ENCODE measurements around the gene PIKFYVE.
"Not testable (repeated sequence)": the region's sequence is repeated elsewhere in the genome, so short reads cannot be mapped to it uniquely, and the experiment has no call there.

Gene PIKFYVE

GRCh38 chr2:208306291-208306690 is 40.2 kb downstream of the PIKFYVE start:
- DNase-seq: no peak

- no peak for DNase-seq
Measured at GRCh38 chr2:208311321-208311720, 45.3 kb downstream of the PIKFYVE start.

GRCh38 chr2:208311954-208312353 is 45.9 kb downstream of the PIKFYVE start:
- DNase-seq: no peak

- no peak for DNase-seq
Measured at GRCh38 chr2:208315081-208315788, 49.2 kb downstream of the PIKFYVE start.

- no peak for DNase-seq
Measured at GRCh38 chr2:208318127-208318526, 52.1 kb downstream of the PIKFYVE start.

- DNase-seq: no peak
Measured at GRCh38 chr2:208319391-208319790, 53.3 kb downstream of the PIKFYVE start.

GRCh38 chr2:208320686-208321085 is 54.6 kb downstream of the PIKFYVE start:
- DNase-seq: no peak

GRCh38 chr2:208326016-208326415 is 60.0 kb downstream of the PIKFYVE start:
- no peak for DNase-seq

GRCh38 chr2:208329485-208329884 is 63.4 kb downstream of the PIKFYVE start:
- DNase-seq: no peak

GRCh38 chr2:208334230-208334629 is 68.2 kb downstream of the PIKFYVE start:
- DNase-seq: no peak

- no peak for DNase-seq
Measured at GRCh38 chr2:208346756-208347155, 80.7 kb downstream of the PIKFYVE start.

- no peak for DNase-seq
Measured at GRCh38 chr2:208350610-208351009, 84.6 kb downstream of the PIKFYVE start.

GRCh38 chr2:208352644-208353567 is 86.9 kb downstream of the PIKFYVE start:
- DNase-seq: no peak

- DNase-seq: no peak
Measured at GRCh38 chr2:208354964-208355381, 88.9 kb downstream of the PIKFYVE start.

- DNase-seq: not testable (repeated sequence)
Measured at GRCh38 chr2:208356420-208356819, 90.4 kb downstream of the PIKFYVE start.

- no peak for DNase-seq
Measured at GRCh38 chr2:208356846-208357574, 91.0 kb downstream of the PIKFYVE start.

GRCh38 chr2:208358758-208359631 is 92.9 kb downstream of the PIKFYVE start:
- no peak for DNase-seq

- no peak for DNase-seq
Measured at GRCh38 chr2:208359632-208359986, 93.6 kb downstream of the PIKFYVE start.

- DNase-seq: no peak
Measured at GRCh38 chr2:208360259-208361076, 94.4 kb downstream of the PIKFYVE start.

GRCh38 chr2:208361077-208361441 is 95.0 kb downstream of the PIKFYVE start:
- no peak for DNase-seq

- no peak for DNase-seq
Measured at GRCh38 chr2:208363485-208363884, 97.4 kb downstream of the PIKFYVE start.

Data from stimulated activated naive CD4-positive, alpha-beta T cell treated with Interleukin-2 at 50 U/mL for 16 hours (primary cell).